K562 treated with DMSO at 1 percent for 24 hours (cell line): ENCODE data around the gene LRAT. TPM values are rescaled to one million over a fixed set of nuclear protein-coding genes. Genes with fewer than 3 reads are reported as not detected.

ENCODE experiments used
- total RNA-seq: library from RNA; unstranded; fragments of 300-600 nt; gene quantifications from 2 replicates; pipeline ENCODE4 v1.2.3, GENCODE V29; 2022; ENCODE audit warnings: low read depth; ENCODE audit not compliant: insufficient read depth

LRAT gene
- not detected in 2 replicates for total RNA-seq

DNA sequence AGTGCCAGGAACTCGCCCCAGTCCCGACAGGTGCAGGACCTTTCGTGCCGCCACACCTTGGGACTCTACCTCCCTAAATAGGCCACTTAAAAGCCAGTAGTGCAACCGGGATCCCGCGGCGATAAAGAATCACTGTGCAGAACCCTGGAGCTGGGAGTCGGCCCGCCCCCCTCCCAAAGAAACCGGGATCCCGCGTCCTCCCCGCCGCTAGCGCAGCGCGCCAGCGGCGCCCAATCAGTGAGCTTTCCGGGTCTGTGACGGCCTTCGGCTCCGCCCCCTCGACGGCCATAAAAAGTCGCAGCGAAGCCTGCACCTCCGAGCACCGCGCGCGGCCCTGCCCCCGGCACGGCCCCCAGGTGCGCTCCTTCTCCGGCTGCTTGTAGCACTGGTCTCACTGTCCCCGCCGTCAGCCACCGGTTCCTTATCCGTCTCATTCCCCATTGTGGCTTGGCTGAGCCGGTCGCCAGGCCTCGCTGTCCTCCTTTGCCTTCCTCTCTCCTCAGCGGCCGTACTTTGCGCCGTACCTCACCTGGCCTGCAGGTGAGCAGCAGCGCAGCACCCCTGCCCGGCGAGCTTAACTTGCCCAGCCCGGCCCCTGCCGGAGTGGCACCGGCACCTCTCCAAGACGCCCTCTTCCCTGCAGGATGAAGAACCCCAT, at the start of gene LRAT:
Gene LRAT, plus strand, starts transcription at position 318 of the 658 bp plus-strand sequence. Its CDS starts 327 bp downstream, at position 645.

DNA sequence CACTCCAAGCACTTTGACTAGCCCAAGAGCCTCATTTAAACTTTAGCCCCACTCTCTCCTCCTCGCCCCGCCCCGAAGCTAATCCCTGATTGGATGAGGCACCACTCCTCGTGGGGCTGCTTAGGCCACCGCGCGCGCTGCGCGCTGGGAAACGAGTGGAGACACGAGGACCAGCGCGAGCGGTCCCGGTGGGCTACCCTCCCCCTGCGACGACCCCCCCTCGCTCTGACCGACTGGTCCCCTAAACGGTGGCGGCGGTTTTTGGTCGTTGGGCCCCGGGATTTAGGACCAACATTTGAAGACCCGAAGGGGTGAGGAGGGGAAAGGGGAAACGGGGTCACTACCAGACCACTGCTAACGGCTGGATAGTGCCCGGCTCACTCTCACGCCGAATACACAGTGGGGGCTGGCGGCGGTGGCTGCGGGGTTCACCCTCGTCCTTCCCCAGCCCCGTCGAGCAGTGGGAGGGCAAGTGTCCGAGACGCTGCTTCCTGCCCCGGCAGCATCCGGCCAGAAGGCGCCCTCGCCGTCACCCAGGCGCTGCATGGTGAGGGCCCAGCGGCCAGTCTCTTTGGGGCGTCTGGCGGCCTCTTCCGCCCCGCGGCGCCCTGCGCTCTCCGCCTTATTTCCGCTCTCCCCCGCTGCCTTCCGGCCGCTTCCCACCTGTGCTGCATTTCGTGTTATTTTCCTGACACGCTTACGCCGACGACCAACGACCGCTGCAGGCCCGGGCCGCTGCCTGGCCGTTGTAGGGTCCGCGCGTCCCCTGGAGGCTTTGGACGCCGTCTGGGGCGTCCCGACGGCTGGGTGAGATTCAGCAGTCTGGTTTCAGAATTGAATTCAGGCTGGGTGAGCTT, 37.6 kb downstream of the LRAT start, which contains the start of gene RBM46:
Gene RBM46, plus strand, starts transcription at position 147 of the 857 bp plus-strand sequence. CDS start 15,481 bp downstream, outside the sequence.

Other genes starting within 250 kb of the LRAT start
- 38.8 and 50.3 TPM in 2 replicates for gene PLRG1, start 193.6 kb upstream of the LRAT start, total RNA-seq
- gene FGB, start 181.0 kb upstream of the LRAT start, total RNA-seq = not detected in 2 replicates
- not detected in 2 replicates for gene FGA, start 153.3 kb upstream of the LRAT start, total RNA-seq
- gene FGG, start 131.3 kb upstream of the LRAT start, total RNA-seq = 0.63 and 0.86 TPM in 2 replicates
- gene RBM46, start 37.3 kb downstream of the LRAT start, total RNA-seq = not detected in 2 replicates